ENCODE measurements around the gene PDE4D.
"Not testable (repeated sequence)": the region's sequence is repeated elsewhere in the genome, so short reads cannot be mapped to it uniquely, and the experiment has no call there.

PDE4D gene

DNA sequence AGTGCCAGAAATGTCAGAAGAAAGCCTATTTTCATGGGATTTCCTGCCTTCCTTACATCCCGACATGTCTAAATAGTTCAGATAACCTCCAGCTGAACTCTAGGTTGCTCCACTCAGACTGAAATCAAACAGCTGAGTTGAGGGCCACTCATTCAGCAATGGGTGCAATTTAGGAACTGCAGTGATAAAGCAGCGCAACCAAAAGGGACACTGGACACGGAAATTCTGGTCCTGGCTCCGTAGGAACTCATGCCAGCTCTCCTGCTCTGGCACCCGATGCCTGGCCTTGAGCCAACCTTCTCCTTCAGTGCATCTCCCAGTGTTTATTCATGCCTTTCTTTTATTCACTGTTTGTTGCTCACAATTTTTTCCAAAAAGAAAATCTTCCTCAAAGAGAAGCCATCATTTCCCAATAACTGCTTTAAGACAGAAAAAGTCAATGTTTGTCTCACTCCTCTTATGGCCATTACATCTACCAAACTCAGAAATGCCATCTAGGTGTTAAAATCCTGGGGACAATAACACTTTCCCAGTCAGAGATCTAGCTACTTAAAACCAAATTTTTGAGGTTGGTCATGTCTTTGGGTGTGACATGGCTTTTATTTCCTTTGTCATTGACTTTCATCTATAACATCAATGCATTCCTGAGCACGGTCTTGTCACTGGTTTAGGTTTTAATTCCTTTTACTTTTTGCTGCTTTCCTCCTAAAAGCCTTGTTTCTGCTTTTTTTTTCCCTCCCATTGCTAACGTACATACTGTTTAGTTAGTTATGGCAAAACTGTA, 126.9 kb downstream of the PDE4D start:
- Histone ChIP-seq H3K4me1 (ENCODE audit: insufficient read depth, low read length) (peaks cover 9% of the 10 kb centered on the region; the same call in 1 of the 2 replicates), H3K36me3 (ENCODE audit: insufficient read depth, low read depth, low read length) (no peaks in the 10 kb centered on the region), H3K27me3 (ENCODE audit: insufficient read depth, low read length) (peaks cover 39% of the 10 kb centered on the region), H3K27ac (ENCODE audit: low read length) (no peak overlapping the region), H3K9me3 (ENCODE audit: insufficient read depth, low read depth, low read length) (no peaks in the 10 kb centered on the region), H3K4me3 (ENCODE audit: low read length) (0 out of 2 replicates have a peak overlapping the region, but pooled peaks have one; percentile 78), H3K9ac (ENCODE audit: low read depth, low read length) (no peak overlapping the region)

DNA sequence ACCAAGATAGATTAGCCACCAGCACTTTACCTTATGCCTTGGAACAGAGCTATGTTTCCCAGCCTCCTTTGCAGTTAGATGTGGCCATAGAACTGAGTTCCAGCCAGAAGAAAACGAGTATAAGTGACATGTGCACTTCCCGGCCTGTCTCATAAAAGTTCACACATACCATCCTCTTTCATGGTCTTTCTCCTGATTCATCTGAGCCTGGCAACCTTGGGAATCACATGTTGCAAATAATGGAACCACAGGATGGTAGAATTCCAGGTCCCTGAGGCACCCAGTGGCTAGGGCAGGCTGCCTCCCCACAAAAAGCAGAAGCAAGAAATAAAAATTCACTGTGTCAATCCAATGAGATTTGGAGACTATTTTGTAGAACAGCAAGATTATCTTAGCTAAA, 128.1 kb downstream of the PDE4D start:
- Histone ChIP-seq H3K9ac (ENCODE audit: low read depth, low read length) (no peak overlapping the region), H3K27me3 (ENCODE audit: insufficient read depth, low read length) (peaks cover 39% of the 10 kb centered on the region), H3K27ac (ENCODE audit: low read length) (no peak overlapping the region), H3K9me3 (ENCODE audit: insufficient read depth, low read depth, low read length) (no peaks in the 10 kb centered on the region), H3K4me3 (ENCODE audit: low read length) (no peak overlapping the region), H3K4me1 (ENCODE audit: insufficient read depth, low read length) (peaks cover 9% of the 10 kb centered on the region; the same call in 1 of the 2 replicates), H3K36me3 (ENCODE audit: insufficient read depth, low read depth, low read length) (no peaks in the 10 kb centered on the region)

DNA sequence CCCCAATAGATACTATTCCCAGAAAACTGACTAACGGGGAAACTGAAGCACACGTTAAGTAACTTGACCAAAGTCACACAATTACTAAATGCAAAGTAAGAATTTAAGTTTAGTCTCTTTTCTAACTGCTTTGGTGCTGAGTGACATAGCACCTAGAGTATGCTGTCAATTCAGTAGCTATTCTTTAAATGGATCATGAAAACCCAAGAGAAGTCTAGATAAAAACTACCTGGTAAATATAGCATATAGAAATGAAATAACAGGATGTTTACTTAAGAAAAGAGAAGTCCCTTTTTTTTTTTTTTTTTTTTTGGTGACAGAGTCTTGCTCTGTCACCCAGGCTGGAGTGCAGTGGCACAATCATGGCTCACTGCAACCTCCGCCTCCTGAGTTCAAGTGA, 129.2 kb downstream of the PDE4D start:
- H3K9me3 ChIP-seq (ENCODE audit: insufficient read depth, low read depth, low read length) = no peaks in the 10 kb centered on the region
- no peak overlapping the region for H3K27ac ChIP-seq (ENCODE audit: low read length)
- no peak overlapping the region for H3K9ac ChIP-seq (ENCODE audit: low read depth, low read length)
- no peaks in the 10 kb centered on the region for H3K36me3 ChIP-seq (ENCODE audit: insufficient read depth, low read depth, low read length)
- no peak overlapping the region for H3K4me3 ChIP-seq (ENCODE audit: low read length)
- peaks cover 6% of the 10 kb centered on the region; the same call in 1 of the 2 replicates for H3K4me1 ChIP-seq (ENCODE audit: insufficient read depth, low read length)
- H3K27me3 ChIP-seq (ENCODE audit: insufficient read depth, low read length) = peaks cover 32% of the 10 kb centered on the region

DNA sequence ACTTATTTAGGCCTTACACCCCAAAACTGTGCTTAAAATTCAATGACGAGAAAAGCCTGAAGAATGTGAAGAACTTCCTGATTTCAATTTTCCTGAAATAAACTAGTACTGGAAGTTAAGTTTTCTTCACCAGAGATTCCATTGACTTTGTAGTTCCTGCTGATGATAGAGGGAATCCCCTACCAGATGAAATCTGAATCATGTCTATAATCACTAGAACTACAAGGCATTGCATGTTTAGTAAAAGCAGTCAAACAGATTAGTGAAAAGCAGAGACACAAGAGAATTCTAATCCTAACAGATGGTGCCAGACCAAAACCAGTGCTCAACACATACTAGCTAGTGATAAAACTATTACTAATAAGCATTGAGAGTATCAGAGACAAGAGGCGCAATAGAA, 130.0 kb downstream of the PDE4D start:
- Histone ChIP-seq H3K27ac (ENCODE audit: low read length) (no peak overlapping the region), H3K27me3 (ENCODE audit: insufficient read depth, low read length) (peaks cover 24% of the 10 kb centered on the region), H3K36me3 (ENCODE audit: insufficient read depth, low read depth, low read length) (no peaks in the 10 kb centered on the region), H3K9ac (ENCODE audit: low read depth, low read length) (no peak overlapping the region), H3K4me1 (ENCODE audit: insufficient read depth, low read length) (no peaks in the 10 kb centered on the region), H3K4me3 (ENCODE audit: low read length) (no peak overlapping the region), H3K9me3 (ENCODE audit: insufficient read depth, low read depth, low read length) (no peaks in the 10 kb centered on the region)

DNA sequence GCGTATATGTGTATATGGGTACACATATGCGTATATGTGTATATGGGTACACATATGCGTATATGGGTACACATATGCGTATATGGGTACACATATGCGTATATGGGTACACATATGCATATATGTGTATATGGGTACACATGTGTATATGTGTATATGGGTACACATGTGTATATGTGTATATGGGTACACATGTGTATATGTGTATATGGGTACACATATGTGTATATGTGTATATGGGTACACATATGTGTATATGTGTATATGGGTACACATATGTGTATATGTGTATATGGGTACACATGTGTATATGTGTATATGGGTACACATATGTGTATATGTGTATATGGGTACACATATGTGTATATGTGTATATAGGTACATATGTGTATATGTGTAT, 131.3 kb downstream of the PDE4D start:
- not testable (repeated sequence) for H3K9me3 ChIP-seq (ENCODE audit: insufficient read depth, low read depth, low read length); H3K27ac ChIP-seq (ENCODE audit: low read length); H3K36me3 ChIP-seq (ENCODE audit: insufficient read depth, low read depth, low read length); H3K9ac ChIP-seq (ENCODE audit: low read depth, low read length); H3K4me1 ChIP-seq (ENCODE audit: insufficient read depth, low read length); H3K4me3 ChIP-seq (ENCODE audit: low read length)
- peaks cover 11% of the 10 kb centered on the region for H3K27me3 ChIP-seq (ENCODE audit: insufficient read depth, low read length)

DNA sequence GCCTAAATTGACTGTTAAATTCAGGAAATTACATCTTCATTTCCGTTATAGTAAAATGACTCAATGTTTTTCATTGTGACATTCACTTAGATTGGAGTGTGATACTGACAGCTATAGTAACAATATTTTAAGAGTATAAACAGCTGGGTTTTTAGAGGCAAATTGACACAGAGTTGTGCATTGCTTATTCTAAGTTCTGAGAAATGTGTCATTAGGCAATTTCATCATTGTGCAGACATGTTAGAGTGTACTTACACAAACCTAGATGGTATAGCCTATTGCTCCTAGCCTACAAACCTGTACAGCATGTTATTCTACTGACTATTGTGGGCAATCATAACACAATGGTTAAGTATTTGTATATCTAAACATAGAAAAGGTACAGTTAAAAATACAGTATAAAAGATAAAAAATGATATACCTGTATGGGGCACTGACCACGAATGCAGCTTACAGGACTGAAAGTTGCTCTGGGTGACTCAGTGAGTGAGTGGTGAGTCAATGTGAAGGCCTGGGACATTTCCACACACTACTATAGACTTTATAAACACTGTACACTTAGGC, 132.7 kb downstream of the PDE4D start:
- H3K9me3 ChIP-seq (ENCODE audit: insufficient read depth, low read depth, low read length) = no peaks in the 10 kb centered on the region
- H3K4me1 ChIP-seq (ENCODE audit: insufficient read depth, low read length) = no peaks in the 10 kb centered on the region
- no peaks in the 10 kb centered on the region for H3K27me3 ChIP-seq (ENCODE audit: insufficient read depth, low read length)
- H3K27ac ChIP-seq (ENCODE audit: low read length) = no peak overlapping the region
- H3K9ac ChIP-seq (ENCODE audit: low read depth, low read length) = no peak overlapping the region
- H3K4me3 ChIP-seq (ENCODE audit: low read length) = no peak overlapping the region
- no peaks in the 10 kb centered on the region for H3K36me3 ChIP-seq (ENCODE audit: insufficient read depth, low read depth, low read length)

DNA sequence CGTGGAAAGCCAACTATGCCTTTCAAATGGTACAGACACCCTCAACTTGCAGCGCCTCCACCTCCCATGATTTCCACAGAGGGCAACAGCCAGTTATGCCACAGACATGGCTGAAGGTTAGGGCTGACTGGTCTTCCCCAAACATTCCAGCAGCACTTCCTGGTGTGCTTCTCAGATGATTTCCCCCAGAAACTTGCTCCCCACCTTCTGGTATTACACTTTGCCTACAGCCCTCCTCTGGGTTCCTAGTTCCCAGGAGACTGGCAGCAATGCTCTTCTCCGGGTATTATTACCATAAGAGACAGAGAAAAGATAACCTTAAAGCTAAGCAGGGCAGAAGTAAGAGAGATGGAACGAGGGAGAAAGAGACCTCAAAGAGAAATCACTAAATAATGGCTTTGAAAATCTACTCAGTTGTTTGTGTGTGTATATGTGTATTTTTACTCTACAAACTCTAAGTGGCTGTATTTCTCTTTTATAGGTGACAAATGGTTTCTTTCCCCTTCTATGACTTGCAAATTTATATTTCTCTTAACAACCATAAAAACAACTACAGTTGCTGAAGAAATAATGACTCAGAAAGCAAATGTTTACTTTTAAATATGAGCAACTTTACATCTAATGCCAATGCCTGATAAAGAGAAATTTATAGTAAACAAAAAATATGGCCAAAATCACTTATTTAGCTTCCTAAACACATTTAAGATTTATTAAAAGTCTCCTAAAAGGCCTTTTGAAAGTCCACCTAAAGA, 133.8 kb downstream of the PDE4D start:
- H3K36me3 ChIP-seq (ENCODE audit: insufficient read depth, low read depth, low read length) = no peaks in the 10 kb centered on the region
- H3K4me3 ChIP-seq (ENCODE audit: low read length) = no peak overlapping the region
- no peaks in the 10 kb centered on the region for H3K9me3 ChIP-seq (ENCODE audit: insufficient read depth, low read depth, low read length)
- no peak overlapping the region for H3K9ac ChIP-seq (ENCODE audit: low read depth, low read length)
- H3K27ac ChIP-seq (ENCODE audit: low read length) = no peak overlapping the region
- H3K27me3 ChIP-seq (ENCODE audit: insufficient read depth, low read length) = no peaks in the 10 kb centered on the region
- H3K4me1 ChIP-seq (ENCODE audit: insufficient read depth, low read length) = no peaks in the 10 kb centered on the region

DNA sequence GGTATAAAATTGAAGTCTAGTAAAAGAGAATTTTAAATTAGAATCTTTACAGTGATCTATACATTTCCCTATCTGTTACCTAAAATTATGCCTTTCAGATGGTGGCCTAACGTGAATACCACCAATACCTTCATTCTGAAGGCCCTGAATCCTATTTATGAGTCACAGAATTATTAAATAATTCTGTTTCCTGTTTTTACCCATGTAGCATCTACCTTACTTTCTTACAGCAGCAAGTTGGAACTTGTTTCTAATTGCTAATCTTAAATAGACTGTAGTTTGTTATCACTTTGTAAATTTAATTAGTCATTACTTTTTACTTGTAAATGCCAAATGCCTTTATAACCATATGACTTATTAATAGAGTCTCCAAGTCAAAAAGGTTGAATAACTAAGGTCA, 135.0 kb downstream of the PDE4D start:
- no peak overlapping the region for H3K27ac ChIP-seq (ENCODE audit: low read length)
- H3K4me3 ChIP-seq (ENCODE audit: low read length) = no peak overlapping the region
- H3K4me1 ChIP-seq (ENCODE audit: insufficient read depth, low read length) = no peaks in the 10 kb centered on the region
- no peaks in the 10 kb centered on the region for H3K36me3 ChIP-seq (ENCODE audit: insufficient read depth, low read depth, low read length)
- no peaks in the 10 kb centered on the region for H3K9me3 ChIP-seq (ENCODE audit: insufficient read depth, low read depth, low read length)
- H3K9ac ChIP-seq (ENCODE audit: low read depth, low read length) = no peak overlapping the region
- H3K27me3 ChIP-seq (ENCODE audit: insufficient read depth, low read length) = no peaks in the 10 kb centered on the region

DNA sequence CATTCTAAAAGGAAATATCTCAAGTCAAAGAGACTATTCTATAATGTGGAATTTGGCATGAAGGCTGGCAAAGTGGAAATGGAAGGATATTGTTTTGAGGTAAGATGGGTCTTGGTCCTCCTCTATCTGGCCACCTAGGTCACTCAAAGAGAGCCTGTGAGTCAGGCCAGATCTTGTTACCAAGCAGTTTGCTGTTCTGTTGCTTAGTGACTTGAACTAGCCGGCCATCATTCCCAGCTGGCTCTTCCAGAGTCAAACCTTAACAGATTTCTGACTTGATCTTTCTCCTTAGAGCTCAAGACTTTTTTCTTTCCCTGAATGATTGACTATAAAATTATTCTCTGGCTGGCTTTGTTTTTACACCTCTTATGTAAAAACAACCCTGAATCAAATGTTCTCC, 136.1 kb downstream of the PDE4D start:
- Histone ChIP-seq H3K4me3 (ENCODE audit: low read length) (no peak overlapping the region), H3K4me1 (ENCODE audit: insufficient read depth, low read length) (no peaks in the 10 kb centered on the region), H3K9ac (ENCODE audit: low read depth, low read length) (no peak overlapping the region), H3K27me3 (ENCODE audit: insufficient read depth, low read length) (no peaks in the 10 kb centered on the region), H3K36me3 (ENCODE audit: insufficient read depth, low read depth, low read length) (no peaks in the 10 kb centered on the region), H3K27ac (ENCODE audit: low read length) (no peak overlapping the region), H3K9me3 (ENCODE audit: insufficient read depth, low read depth, low read length) (no peaks in the 10 kb centered on the region)

DNA sequence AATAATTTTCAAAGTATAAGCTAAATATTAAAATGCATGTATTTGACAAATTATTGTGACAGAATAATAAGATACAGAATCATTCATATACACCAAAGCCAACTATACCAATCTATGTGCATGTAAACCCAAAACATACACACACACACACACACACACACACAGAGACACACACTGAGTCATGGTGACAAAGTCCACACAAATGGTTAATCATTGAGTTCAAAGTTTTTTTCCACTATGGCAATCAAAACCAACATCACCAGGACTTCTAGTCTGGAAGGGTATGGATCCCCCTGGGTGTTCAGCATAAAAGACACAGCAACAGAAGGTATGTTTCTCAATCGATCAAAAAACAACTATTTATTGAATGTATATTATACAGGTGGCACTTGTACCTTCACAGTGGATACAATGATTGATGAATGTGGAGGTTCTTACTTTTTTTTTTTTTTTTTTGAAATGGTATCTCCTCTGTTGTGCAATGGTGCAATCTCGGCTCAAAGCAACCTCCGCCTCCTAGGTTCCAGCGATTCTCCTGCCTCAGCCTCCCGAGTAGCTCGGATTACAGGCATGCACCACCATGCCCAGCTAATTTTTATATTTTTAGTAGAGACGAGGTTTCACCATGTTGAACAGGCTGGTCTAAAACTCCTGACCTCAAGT, 137.0 kb downstream of the PDE4D start:
- H3K4me1 ChIP-seq (ENCODE audit: insufficient read depth, low read length) = no peaks in the 10 kb centered on the region
- no peaks in the 10 kb centered on the region for H3K9me3 ChIP-seq (ENCODE audit: insufficient read depth, low read depth, low read length)
- no peak overlapping the region for H3K27ac ChIP-seq (ENCODE audit: low read length)
- no peaks in the 10 kb centered on the region for H3K27me3 ChIP-seq (ENCODE audit: insufficient read depth, low read length)
- no peak overlapping the region for H3K4me3 ChIP-seq (ENCODE audit: low read length)
- H3K36me3 ChIP-seq (ENCODE audit: insufficient read depth, low read depth, low read length) = no peaks in the 10 kb centered on the region
- H3K9ac ChIP-seq (ENCODE audit: low read depth, low read length) = no peak overlapping the region

DNA sequence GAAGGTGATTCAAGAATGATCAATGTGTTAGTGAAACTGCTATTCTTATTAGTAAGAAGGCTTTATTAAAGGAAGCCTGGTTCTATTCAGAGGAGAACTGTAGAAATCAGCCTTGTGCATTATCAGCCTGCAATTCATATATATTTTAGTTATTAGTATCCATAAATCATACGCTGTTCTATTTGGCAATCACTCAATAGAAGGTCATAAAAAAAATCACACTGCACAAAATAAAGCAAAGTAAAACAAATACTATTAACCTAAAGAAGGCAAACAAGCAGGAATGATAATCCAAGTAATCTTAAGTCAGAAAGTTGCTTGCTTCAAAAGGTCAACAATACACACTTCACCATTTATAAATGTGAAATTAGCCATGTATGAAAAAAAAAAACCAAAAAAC, 138.1 kb downstream of the PDE4D start:
- Histone ChIP-seq H3K27me3 (ENCODE audit: insufficient read depth, low read length) (no peaks in the 10 kb centered on the region), H3K9me3 (ENCODE audit: insufficient read depth, low read depth, low read length) (no peaks in the 10 kb centered on the region), H3K4me3 (ENCODE audit: low read length) (no peak overlapping the region), H3K27ac (ENCODE audit: low read length) (no peak overlapping the region), H3K36me3 (ENCODE audit: insufficient read depth, low read depth, low read length) (no peaks in the 10 kb centered on the region), H3K9ac (ENCODE audit: low read depth, low read length) (no peak overlapping the region), H3K4me1 (ENCODE audit: insufficient read depth, low read length) (no peaks in the 10 kb centered on the region)
